Midbrain (tissue), 1 donor: ENCODE data around the gene BCL2L1.

ENCODE experiments used
- DNase-seq: peaks from one replicate; lab custom pipeline; 2025; lab: John Stamatoyannopoulos, UW

The BCL2L1 gene

DNA sequence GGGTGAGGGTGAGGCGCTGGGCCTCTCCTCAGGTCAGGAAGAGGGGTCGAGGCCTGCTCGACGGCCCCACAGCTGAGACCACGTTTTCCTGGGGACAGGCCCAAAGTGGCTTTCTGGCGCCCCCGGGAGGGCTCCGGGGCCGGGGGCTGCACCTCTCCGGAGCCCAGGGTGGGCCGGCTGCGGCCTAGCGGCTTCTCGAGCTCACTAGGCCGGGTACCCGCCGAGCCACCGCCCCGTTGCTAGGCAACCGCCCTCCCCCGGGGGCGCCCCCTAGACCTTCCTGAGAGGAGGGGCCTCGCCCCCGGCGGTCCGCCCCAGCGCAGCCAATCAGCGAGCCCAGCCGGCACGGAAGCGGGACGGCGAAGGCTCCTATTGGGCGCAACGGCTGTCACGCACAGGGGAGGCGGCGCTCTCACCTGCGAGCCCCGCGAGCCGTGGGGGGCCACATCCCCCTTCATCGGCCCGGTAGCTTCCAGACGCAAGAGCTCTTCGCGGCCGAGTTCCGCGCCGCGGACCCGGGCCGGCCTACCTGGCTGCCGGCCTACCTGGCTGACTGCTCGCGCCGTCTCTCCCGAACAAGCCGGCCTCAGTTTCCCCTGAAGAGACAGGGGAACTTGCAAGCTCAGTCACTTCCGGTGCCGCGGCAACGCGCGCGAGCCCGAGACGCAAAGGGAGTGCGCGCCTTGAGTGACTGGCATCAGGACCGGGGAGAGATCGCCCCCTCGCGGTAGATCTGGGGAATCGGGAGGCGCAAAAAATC lies 831 bp upstream of the BCL2L1 start:
- DNase-seq = peak; percentile 98

DNA sequence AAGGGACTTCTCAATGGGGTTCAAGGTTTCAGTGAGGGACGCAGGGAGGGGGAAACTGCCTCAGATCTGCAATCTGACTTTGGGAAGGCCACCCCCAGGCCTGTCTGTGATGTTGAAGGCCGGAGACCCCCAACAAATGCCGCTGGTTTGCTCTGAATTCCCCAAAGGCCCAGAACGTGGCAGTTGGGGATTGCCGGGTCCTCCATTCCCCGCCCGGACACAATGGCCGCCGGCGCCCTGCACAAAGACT lies 326 bp upstream of the BCL2L1 start:
- no peak for DNase-seq

DNA sequence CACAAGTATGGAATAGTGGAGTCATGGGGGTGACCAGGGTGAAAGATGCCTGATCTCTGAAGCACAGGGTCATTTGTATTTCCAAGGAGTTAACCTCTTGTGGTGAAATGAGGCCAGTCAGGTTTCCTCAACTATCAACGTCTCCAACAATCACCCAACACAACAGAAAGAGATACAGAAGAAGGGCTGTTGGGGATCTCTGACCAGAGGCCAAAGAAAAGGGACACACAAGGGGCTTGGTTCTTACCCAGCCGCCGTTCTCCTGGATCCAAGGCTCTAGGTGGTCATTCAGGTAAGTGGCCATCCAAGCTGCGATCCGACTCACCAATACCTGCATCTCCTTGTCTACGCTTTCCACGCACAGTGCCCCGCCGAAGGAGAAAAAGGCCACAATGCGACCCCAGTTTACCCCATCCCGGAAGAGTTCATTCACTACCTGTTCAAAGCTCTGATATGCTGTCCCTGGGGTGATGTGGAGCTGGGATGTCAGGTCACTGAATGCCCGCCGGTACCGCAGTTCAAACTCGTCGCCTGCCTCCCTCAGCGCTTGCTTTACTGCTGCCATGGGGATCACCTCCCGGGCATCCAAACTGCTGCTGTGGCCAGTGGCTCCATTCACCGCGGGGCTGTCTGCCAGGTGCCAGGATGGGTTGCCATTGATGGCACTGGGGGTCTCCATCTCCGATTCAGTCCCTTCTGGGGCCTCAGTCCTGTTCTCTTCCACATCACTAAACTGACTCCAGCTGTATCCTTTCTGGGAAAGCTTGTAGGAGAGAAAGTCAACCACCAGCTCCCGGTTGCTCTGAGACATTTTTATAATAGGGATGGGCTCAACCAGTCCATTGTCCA lies 1.0 kb downstream of the BCL2L1 start:
- no peak for DNase-seq

DNA sequence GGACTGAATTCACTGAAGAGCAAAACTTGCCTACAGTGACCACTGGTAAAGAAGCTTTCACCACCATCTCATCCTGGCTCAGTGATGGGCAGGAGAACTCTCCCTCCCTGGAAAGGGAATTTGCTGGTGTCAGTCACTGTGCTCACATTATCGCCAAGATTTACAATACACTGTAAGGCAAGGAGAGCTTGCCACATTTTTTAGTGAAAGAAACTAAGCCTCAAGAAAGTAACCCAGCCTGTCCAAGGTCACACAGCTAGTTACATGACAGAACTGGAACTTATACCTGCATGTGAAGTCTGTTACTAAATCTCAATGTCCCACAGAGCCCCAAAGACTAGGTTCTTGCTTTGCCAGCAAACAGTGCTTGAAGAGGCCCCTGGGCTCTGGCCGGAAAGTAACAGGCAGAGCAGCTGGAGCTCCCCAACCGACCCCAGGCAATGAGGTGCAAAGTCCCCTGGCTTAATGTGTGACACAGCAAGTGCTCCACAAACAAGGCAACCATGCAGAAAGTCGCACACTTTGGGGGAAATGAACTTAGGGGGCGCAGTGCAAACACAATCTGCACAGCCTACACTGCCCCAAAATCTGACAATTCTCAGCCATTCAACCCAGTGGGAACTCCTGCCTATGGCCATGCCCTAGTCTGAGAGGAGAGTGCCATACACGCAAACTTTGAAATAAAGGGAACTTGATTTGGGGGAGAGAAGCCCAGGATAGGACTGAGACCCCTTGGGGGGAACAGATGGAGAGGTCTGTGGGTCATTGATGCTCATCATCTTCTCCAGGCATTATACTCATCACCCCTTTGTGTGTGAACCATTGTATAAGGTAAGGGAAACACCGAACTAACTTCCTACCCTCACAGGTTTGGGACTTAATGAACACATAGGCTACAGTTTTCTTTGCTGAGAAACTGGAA lies 1.9 kb downstream of the BCL2L1 start:
- peak; percentile 49 for DNase-seq

DNA sequence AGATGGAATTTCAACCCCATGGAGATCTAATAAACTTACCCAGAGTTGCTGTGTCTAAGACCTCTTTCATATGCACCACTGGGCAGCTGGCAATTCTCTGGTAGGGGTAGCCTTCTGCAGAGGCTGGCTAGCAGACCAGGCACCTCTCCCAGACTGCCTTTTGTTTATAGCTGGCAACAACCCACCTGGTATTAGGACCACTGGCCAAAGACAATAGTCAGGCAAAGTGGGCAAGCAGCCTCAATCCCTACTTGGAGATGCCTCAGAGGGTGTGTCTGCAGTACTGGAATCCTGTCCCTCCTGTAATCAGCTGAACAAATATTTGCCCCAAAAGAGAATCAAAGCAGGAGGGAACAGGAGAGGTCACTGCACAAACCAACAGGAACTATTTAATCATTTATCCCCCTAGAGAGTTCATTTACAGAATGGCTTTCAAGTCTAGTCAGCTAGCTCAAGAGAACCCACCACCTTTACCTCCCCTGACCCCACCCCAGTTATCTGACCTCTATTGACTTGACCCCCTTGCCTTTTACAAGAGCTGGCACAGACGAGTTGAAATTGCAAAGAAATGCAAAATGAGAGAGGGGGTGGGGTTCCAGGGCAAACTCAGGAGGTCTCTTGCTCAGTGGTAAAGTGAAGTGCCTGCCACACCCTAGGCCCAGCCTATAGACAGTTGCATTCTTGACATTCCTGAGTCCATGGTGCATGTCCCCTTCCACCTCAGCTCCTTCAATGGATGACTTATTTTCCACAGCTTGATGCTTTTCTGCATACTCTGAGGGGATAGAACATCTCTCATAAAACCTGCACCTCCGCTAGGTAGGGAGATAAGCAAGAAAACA lies 2.8 kb downstream of the BCL2L1 start:
- peak; percentile 60 for DNase-seq

DNA sequence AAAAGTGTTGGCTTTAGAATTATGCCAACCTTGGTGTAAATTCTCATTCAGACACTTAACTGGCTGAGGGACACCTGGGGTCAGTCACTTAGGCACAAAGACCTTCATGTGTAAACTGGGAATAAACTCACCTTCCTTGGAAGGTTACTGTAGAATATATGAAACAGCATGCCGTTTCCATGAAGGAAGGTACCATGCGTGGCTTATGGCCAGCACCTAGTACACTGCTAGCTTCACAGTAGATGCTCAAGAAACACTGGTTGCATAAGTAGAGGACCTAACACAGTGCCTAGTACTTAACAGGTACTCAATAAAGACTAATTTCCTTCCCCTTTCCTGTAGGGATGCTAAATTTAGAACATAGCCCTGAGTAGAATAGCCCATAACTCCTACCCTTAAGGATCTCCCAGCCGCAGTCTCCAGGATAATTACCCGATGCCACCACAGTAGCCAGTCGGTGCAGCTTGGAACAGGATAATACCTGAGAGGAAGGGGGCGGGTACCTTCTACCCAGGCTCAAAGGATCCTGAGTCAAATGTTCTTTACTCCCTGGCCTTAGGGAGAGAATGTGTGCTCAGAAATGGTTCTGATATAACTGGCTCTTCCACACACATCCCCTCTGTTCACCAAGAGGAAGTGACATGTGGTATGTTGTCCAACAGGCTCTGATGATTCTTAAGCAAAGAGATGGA lies 3.6 kb downstream of the BCL2L1 start:
- no peak for DNase-seq

DNA sequence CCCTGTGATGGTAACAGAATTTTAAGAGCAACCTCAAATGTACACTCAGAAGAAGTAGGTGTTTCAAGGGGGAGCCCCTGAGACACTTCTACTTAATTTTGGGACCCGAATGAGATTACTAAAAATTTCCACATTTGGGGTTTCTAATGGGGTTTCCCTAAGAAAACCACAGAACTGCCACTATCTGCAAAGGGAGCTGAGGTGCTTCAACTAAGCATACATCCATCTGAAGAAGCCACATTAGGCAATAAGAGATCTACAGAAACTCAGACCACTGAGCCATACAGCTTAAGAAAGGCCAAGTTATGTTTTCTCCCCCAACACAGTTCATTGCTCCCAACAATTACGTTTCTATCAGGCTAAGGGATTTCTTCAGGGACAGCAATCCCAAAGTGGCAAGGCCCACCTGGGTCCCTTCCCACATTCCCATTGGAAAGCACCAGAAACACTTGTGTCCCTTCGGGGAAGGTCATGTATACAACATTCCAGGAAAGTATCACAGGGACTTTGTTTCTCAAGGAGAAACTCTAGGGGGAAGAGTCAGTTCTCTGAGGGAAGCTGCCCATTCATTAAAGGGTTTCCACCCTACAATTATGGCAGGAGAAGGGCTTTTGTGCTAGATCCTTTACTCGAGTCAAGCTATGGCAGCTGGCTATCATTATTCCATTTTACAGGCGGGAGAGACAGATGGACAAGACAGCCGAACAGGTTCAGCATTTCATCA lies 5.0 kb downstream of the BCL2L1 start:
- DNase-seq = no peak

DNA sequence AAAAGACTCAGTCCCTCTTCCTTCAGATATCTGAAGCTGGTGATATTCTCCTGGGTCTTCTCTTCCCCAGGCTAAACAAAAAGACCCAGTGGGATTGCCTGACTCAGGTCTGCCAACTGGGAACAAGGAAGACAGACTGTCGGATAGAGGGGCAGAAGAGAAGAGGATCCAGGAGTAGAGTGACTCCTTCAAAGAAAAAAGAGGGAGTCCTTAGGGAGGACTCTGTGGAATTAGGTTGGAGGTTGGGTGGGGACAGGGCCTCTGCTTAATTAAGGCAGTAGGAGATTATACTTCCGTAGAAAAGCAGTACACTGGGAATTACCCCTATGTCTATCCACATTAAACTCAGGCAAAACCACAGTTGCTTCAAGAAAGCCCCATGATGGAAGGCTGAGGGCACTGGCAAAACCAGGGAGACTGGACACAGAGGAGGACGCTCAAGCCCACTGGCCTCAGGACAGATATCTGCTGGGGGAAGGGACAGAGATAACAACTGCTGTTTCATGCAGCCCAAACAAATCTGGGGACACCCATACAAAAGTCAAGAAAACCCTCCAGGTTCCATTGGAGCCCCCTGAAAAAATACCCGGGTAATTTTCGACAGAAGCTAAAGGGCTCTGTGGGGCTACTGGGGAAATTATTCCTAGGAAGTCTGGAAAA lies 5.7 kb downstream of the BCL2L1 start:
- DNase-seq = no peak

DNA sequence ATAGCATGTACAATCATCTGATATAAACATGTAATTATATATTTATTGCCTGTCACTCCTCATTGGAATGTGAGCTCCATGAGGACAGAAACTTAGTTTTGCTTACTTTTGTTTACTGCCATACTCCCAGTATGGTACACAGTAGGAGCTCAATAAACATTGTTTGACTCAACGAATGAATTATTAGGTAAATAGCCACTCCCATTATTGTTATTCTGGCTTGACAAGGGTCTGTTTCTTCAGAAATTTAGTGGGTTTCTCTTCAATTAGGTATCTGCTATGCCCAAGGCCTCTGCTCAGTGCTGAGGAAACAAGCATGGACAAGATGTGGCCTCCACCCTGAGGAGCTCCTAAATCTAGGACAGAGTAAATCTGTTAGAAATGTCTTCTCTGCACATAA lies 6.3 kb downstream of the BCL2L1 start:
- no peak for DNase-seq

DNA sequence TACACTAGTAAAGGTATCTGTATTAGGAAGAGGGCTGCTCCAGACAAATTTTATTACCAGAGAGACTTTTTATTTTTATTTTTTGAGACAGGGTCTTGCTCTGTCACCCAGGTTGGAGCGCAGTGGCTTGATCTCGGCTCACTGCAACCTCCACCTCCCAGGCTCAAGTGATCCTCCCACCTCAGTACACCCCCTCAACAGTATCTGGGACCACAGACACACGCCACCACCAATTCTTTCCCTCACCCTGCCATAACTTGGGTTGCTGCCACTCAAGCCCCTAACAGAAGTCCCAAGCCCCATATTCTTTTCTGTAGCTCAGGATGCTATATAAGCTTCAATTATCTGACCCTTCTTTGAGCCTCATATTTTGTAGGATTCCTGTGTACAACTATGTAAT lies 6.9 kb downstream of the BCL2L1 start:
- no peak for DNase-seq

DNA sequence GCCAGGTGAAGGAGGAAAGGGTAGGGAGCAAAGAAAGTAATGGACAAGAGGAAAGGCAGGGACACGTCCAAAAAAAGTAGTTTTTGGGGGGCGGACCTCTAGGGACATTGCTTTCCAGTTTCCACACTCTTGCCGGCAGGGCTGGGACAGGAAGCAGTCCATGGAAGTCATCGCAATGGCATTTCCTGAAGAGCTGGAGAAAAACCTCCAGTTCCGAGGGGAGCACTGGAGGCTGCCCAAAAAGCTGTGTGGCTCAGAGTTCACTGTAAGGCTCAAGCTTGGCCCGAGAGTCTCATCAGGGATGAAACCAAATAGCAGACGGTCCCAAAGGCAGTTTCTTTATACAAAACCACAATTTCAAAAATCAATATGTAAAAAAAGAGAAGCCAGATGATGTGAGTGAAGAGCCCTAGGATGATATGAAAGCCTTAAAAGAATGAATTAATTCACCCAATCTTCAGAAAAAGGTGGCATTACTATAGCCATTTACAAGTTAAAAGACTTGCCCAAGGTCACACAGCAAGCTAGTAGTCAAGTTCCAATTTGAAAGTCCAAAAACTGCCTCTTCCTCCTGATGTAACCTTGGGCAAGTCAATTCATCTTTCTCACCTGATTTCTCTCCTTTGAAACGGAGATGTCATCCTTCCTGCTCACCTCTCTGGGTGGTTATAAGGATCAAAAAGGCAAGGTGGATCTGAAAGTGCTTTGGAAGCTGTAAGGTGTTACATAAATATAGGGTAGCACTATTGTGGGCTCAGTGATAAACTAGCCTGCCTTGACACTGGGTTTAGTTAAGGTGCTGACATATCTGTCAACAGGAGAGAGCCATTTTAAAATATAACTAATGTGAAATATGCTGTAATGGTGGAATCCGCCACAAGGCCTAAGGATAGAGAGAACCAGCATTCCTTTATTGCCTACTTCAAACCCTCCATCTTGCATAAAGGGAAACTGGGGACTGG lies 9.1 kb downstream of the BCL2L1 start:
- no peak for DNase-seq

DNA sequence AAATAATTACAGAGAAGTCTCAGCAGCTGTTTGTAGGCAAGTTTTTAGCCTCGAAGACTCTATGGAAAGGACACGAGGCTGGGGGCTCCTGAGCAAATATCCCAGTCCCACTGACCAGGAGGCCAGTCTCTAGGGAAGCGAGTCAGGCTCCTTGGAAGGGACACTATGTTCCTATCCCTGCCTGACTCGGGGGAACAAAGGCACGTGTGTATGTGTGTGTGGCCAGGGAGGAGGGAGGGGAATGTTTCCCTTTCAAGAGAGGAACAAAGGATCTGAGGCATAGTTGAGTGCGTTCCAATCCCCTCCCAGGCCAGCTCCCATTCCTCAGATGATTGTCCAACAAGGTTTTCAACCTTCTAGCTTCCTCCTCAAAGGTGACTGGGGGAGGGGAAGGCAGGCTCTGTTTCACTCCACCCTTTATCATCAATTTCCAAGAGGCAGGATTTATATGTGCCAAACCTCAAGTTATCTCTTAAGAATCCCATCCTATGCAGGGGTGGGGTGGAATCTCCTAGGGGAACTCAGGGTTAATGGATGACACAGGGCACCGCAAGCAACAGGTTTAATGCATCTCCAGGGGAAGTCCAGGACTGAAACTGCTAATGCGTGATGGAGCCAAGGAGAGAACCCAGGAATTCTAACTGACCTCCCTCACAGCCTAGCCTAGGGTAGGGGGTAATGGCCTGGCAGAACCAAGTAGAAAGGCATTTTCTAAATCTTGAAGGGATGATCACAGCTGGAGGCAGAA lies 9.9 kb downstream of the BCL2L1 start:
- peak; percentile 88 for DNase-seq

DNA sequence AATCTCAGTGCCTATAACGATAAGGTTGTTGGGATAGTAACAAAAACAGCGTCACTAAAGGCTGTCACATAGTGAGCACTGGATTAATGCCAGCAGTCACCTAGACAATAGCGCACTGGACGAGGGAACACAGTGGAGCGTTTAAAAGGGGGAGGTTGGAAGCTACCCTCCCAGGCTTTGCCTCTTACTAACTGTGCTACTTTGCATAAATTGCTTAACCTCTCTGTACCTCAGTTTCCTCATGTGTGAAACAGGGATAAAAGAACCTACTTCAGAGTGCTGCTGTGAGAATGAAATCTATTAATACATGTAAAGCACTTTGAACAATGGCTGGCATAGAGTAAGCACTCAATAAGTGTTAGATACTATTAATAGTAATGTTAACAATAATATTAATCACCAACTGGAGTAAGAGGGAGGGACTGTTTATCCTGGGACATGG lies 10.5 kb downstream of the BCL2L1 start:
- DNase-seq = peak; percentile 57

DNA sequence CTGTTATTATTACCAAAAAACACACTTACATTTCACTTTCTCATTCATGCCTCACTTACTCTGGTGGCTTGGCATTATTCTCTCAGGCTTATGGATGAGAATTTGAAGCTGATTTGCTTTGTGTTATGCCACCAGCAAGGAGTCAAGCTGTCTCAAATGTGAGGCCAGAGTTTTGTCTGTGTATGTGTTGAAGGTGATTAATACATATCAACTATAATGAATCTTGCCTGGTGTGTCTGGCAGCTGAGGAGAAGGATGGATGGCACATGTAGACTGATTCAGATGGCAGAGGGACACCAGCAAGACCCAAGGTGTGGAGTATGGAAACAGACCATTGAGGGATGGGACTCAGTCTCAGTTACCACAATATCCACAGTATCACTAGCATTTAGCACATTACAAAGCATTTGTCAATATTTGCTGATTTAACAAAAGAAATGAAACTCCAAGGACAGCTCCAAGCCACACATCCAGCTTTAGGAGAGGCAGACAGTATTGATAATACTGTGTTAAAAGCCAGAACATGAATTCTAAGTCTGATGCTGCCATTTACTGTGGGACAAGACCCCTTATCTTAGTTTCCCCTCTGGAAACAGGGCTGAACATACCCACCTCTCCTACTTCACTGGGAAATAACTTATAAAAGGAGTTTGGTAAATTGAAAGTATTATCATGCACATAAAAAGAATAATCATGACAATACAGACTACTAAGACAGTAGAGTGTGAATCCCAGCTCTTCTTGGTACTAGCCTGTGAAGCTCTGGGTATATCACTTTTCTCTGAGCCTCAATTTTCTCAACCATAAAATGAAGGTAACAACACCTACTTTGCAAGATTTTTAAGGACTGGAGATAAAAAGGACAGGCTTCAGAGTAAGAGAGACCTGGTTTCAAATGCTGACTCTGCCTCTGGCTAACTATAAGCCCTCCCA lies 11.2 kb downstream of the BCL2L1 start:
- no peak for DNase-seq

DNA sequence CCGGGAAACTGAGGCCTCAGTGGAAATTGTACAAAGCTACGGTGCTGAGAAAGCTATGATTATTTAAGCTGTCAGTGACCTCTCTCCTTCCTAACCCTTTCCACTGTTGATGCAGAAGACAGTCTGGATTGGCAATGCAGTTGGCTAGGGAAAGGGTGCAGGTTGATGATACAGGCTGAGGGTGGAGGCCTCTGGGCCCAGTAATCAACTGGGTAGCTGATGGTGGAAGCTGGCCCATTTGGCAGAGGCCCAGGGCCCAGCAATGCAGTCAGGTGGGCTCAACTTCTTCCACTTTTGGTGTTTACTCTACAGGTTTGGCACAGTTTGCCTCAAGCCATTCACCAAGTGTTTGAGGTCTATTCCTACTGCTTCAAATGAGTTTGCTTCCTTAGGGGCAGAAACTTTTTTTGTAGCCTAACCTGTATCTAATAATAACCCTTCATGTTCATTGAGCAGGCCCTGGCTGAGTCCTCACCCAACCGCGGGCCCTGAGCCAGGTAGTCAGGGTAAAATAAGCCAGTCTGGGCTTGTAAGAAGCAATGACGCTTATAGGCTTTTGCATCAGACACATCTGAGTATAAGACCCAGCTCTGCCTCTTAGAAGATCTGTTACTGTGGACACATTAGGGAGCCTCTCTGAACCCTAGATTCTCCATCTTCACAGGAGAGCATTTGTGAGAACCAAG lies 12.1 kb downstream of the BCL2L1 start:
- DNase-seq = no peak

DNA sequence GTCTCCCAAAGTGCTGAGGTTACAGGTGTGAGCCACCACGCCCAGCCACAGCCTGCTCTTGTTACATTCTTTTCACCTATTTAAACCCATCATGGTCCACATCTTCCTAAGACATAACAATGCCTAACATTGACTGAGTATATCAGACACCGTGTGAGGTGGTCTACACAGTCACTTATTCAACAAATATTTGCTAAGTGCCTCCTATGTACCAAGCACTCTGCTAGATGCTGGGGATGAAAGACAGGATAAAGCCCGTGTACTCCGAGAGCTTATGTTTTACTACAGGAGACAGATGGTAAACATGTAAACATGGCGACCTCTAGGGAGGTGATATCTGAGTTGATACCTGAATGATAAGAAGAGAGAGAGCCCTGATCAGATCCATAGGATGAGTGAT lies 12.7 kb downstream of the BCL2L1 start:
- DNase-seq = no peak
